Endothelial cell of umbilical vein (primary cell): ENCODE measurements around the gene TAT.

Source experiments
- EZH2 ChIP-seq: IDR thresholded peaks from 2 replicates; pipeline ENCODE4 v1.6.1; 2012; ENCODE audit warnings: borderline replicate concordance, low read depth, mild to moderate bottlenecking, moderate library complexity, low read length, inconsistent platforms; ENCODE audit not compliant: severe bottlenecking
- FOS ChIP-seq: IDR thresholded peaks from 2 replicates; pipeline ENCODE4 v1.6.1; 2011; ENCODE audit warnings: mild to moderate bottlenecking, low read length, moderate library complexity, borderline replicate concordance; ENCODE audit not compliant: insufficient read depth
- JUN ChIP-seq: IDR thresholded peaks from 2 replicates; pipeline ENCODE4 v1.6.1; 2011; ENCODE audit warnings: borderline replicate concordance, low read depth; ENCODE audit not compliant: insufficient read length, insufficient read depth
- POLR2A ChIP-seq: IDR thresholded peaks from 2 replicates; pipeline ENCODE4 v1.6.1; 2012; ENCODE audit warnings: low read depth, mild to moderate bottlenecking, control low read depth, low read length
- POLR2AphosphoS5 ChIP-seq: IDR thresholded peaks from 2 replicates; pipeline ENCODE4 v1.6.1; 2012; ENCODE audit warnings: low read depth, mild to moderate bottlenecking, control low read depth, low read length, moderate library complexity; ENCODE audit not compliant: insufficient read depth
- TF ChIP-seq, protein P1 (sequence below), 2 donors: IDR thresholded peaks; 1 replicate in 1 of 2; 2 replicates in 1 of 2; pipeline ENCODE4 v1.5.1; 2011; ENCODE audit warnings: low read length in 2 of 2, mild to moderate bottlenecking in 2 of 2, moderate library complexity in 2 of 2, control low read depth in 1 of 2, inconsistent platforms in 1 of 2, low read depth in 1 of 2; ENCODE audit not compliant: insufficient read depth in 1 of 2; ENCODE audit errors: extremely low read depth in 1 of 2
- TF ChIP-seq, protein P2 (sequence below): IDR thresholded peaks from 2 replicates; pipeline ENCODE4 v1.6.1; 2011; ENCODE audit not compliant: insufficient read depth, insufficient read length

DNA sequence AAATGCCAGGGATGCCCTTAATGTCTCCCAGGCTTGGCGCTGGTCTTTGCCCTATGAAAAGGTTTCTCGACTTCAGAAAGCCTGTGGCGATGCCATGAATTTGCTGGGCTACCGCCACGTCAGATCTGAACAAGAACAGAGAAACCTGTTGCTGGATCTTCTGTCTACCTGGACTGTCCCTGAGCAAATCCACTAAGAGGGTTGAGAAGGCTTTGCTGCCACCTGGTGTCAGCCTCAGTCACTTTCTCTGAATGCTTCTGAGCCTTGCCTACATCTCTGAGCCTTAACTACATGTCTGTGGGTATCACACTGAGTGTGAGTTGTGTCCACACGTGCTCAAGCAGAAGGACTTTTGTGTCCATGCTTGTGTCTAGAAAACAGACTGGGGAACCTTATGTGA, 39.2 kb downstream of the TAT start:
- no peak for TF ChIP-seq EZH2
- TF ChIP-seq, protein P1, sequence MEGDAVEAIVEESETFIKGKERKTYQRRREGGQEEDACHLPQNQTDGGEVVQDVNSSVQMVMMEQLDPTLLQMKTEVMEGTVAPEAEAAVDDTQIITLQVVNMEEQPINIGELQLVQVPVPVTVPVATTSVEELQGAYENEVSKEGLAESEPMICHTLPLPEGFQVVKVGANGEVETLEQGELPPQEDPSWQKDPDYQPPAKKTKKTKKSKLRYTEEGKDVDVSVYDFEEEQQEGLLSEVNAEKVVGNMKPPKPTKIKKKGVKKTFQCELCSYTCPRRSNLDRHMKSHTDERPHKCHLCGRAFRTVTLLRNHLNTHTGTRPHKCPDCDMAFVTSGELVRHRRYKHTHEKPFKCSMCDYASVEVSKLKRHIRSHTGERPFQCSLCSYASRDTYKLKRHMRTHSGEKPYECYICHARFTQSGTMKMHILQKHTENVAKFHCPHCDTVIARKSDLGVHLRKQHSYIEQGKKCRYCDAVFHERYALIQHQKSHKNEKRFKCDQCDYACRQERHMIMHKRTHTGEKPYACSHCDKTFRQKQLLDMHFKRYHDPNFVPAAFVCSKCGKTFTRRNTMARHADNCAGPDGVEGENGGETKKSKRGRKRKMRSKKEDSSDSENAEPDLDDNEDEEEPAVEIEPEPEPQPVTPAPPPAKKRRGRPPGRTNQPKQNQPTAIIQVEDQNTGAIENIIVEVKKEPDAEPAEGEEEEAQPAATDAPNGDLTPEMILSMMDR (IDR thresholded peaks at IDR 0.05; ENCODE audit: extremely low read depth in 1 of 2, insufficient read depth in 1 of 2, low read depth in 1 of 2, low read length in 2 of 2) = peak; percentile 34 to 60
- TF ChIP-seq FOS = no peak
- TF ChIP-seq JUN = no peak
- TF ChIP-seq, protein P2, sequence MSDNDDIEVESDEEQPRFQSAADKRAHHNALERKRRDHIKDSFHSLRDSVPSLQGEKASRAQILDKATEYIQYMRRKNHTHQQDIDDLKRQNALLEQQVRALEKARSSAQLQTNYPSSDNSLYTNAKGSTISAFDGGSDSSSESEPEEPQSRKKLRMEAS = no peak
- no peak for TF ChIP-seq POLR2A
- no peak for TF ChIP-seq POLR2AphosphoS5
